ENCODE measurements around the gene SPDYE6. TPM values are rescaled to one million over a fixed set of nuclear protein-coding genes. Genes with fewer than 3 reads are reported as not detected.

SPDYE6 gene
- total and polyA plus RNA-seq, 2 experiments from 2014 or later, result not detected

DNA sequence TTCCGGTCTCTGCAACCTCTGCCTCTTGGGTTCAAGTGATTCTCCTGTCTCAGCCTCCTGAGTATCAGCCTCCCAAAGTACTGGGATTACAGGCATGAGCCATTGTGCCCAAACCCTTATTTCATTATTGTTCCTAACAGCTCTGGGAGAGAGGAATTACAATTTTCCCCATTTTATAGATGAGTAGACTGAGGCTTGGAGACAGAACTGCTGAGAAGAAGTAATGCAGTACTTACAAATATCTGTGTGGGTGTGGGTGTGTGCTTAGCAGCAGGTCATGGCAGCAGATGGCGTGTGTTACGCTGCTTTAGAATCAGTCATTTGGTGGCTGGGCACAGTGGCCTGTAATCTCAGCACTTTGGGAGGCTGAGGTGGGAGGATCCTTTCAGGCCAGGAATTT is 47.3 kb upstream of the SPDYE6 start:
- Histone ChIP-seq H3K4me1 (ENCODE audit: insufficient read depth) (no peaks in the 10 kb centered on the region), H3K79me2 (replicated peaks; ENCODE audit: insufficient read depth) (0 out of 2 replicates have a peak, but pooled peaks cover 3% of the 10 kb centered on the region), H3K36me3 (ENCODE audit: insufficient read depth) (peaks cover 43% of the 10 kb centered on the region), H3K27ac (ENCODE audit: low read depth) (no peak overlapping the region), H2AFZ (no peak overlapping the region), H3K4me3 (no peak overlapping the region), H3K4me2 (no peak overlapping the region), H3F3A (replicated peaks; ENCODE audit: low read depth) (peaks cover 20% of the 10 kb centered on the region; the same call in 1 of the 2 replicates), H4K20me1 (replicated peaks; ENCODE audit: insufficient read depth) (peaks cover 7% of the 10 kb centered on the region), H3K27me3 (ENCODE audit: insufficient read depth) (no peaks in the 10 kb centered on the region), H3K9me2 (ENCODE audit: insufficient read depth) (no peaks in the 10 kb centered on the region)
- ATAC-seq (no peak), DNase-seq (ENCODE audit: low spot score) (no peak)
- peaks cover 3% of the 10 kb centered on the region; the same call in 1 of the 3 replicates for H3K4me1 Mint-ChIP-seq
- peaks cover 86% of the 10 kb centered on the region for H3K36me3 Mint-ChIP-seq (ENCODE audit: low read depth)
- H3K4me3 Mint-ChIP-seq, result no peak overlapping the region
- no peak overlapping the region for H3K27ac Mint-ChIP-seq
- TF ChIP-seq ETS1 (IDR thresholded peaks at IDR 0.05) (no peak), POLR2AphosphoS5 (IDR thresholded peaks at IDR 0.05; ENCODE audit: low read depth) (no peak), EZH2 (IDR thresholded peaks at IDR 0.05; ENCODE audit: low read depth, unreplicated experiment) (no peak), ZNF462 (CRISPR knock-in tag; IDR thresholded peaks at IDR 0.05) (no peak), ZNF331 (CRISPR knock-in tag; IDR thresholded peaks at IDR 0.05; ENCODE audit: low read depth) (no peak), EZH2phosphoT487 (IDR thresholded peaks at IDR 0.05; ENCODE audit: unreplicated experiment) (no peak), NANOG (IDR thresholded peaks at IDR 0.05; ENCODE audit: borderline replicate concordance) (no peak), CREB1 (CRISPR knock-in tag; IDR thresholded peaks at IDR 0.05; ENCODE audit: low read depth) (no peak), JUNB (IDR thresholded peaks at IDR 0.05; ENCODE audit: unreplicated experiment) (no peak)
- TF ChIP-seq, protein P1, sequence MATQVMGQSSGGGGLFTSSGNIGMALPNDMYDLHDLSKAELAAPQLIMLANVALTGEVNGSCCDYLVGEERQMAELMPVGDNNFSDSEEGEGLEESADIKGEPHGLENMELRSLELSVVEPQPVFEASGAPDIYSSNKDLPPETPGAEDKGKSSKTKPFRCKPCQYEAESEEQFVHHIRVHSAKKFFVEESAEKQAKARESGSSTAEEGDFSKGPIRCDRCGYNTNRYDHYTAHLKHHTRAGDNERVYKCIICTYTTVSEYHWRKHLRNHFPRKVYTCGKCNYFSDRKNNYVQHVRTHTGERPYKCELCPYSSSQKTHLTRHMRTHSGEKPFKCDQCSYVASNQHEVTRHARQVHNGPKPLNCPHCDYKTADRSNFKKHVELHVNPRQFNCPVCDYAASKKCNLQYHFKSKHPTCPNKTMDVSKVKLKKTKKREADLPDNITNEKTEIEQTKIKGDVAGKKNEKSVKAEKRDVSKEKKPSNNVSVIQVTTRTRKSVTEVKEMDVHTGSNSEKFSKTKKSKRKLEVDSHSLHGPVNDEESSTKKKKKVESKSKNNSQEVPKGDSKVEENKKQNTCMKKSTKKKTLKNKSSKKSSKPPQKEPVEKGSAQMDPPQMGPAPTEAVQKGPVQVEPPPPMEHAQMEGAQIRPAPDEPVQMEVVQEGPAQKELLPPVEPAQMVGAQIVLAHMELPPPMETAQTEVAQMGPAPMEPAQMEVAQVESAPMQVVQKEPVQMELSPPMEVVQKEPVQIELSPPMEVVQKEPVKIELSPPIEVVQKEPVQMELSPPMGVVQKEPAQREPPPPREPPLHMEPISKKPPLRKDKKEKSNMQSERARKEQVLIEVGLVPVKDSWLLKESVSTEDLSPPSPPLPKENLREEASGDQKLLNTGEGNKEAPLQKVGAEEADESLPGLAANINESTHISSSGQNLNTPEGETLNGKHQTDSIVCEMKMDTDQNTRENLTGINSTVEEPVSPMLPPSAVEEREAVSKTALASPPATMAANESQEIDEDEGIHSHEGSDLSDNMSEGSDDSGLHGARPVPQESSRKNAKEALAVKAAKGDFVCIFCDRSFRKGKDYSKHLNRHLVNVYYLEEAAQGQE (IDR thresholded peaks at IDR 0.05; ENCODE audit: unreplicated experiment), result no peak
- no peaks in the 10 kb centered on the region; the same call in 2 of the 3 replicates for H3K9me3 Mint-ChIP-seq
- H3K27me3 Mint-ChIP-seq (ENCODE audit: insufficient read depth, low read depth, poor library complexity), result peaks cover 8% of the 10 kb centered on the region

All from GM23338 (cell line).